Panc1 (cell line): Measurements from ENCODE around the gene RPL19. TPM values are rescaled to one million over a fixed set of nuclear protein-coding genes. Genes with fewer than 3 reads are reported as not detected.
A peak's percentile ranks its signal among the peaks of the same experiment; 100 is the strongest.

Source experiments
- ATAC-seq: fragments of 200-7000 bp; cut with Tn5 transposase; 2 replicates; pipeline ENCODE4 v1.9.1; 2020; ENCODE audit warnings: mild to moderate bottlenecking, moderate library complexity
- BruUV-seq: library from RNA; stranded (reverse); fragments of 400-500 nt; replicated peaks from 2 replicates; lab custom pipeline; 2021; lab: Mats Ljungman, UMichigan
- CTCF ChIA-PET: fragments of 300-600 bp; sonication (Branson Sonifier 250); formaldehyde crosslinking; loops from one replicate; lab custom pipeline; 2022; ENCODE audit warnings: antibody characterized with exemption; lab: Charles Lee
- POLR2A ChIA-PET: fragments of 300-600 bp; sonication (Branson Sonifier 250); formaldehyde crosslinking; loops from one replicate; lab custom pipeline; 2022; ENCODE audit warnings: antibody characterized with exemption; lab: Charles Lee
- DNase-seq: peaks from one replicate; pipeline ENCODE4 v3.0.0-alpha.2; 2010; ENCODE audit warnings: low read depth, low spot score
- H3K27ac ChIP-seq: 2 replicates; pipeline ENCODE4 v1.5.1; 2011; ENCODE audit warnings: mild to moderate bottlenecking, low read length, inconsistent platforms
- H3K27me3 ChIP-seq: fragments of 200-500 bp; sonication (Bioruptor generic); 2 replicates; pipeline ENCODE4 v1.6.0; 2014; ENCODE audit warnings: low read length, inconsistent platforms; ENCODE audit not compliant: control insufficient read depth, insufficient read depth
- H3K36me3 ChIP-seq: fragments of 200-500 bp; sonication (Bioruptor generic); 2 replicates; pipeline ENCODE4 v1.5.1; 2014; ENCODE audit warnings: inconsistent platforms, mild to moderate bottlenecking, low read length, moderate library complexity; ENCODE audit not compliant: control insufficient read depth, insufficient read depth
- H3K4me1 ChIP-seq: 2 replicates; pipeline ENCODE4 v1.5.1; 2011; ENCODE audit warnings: inconsistent platforms, mild to moderate bottlenecking, low read length, moderate library complexity; ENCODE audit not compliant: control insufficient read depth, insufficient read depth
- H3K4me3 ChIP-seq, 2 experiments: 2 replicates each; pipeline ENCODE4 v1.5.1; 2011 to 2012; ENCODE audit warnings: low read depth in 2 of 2, low read length in 2 of 2, mild to moderate bottlenecking in 2 of 2, inconsistent platforms in 1 of 2, moderate library complexity in 1 of 2
- H3K9me3 ChIP-seq: fragments of 200-500 bp; sonication (Bioruptor generic); 2 replicates; pipeline ENCODE4 v1.5.1; 2014; ENCODE audit warnings: low read depth, mild to moderate bottlenecking, inconsistent platforms, low read length, moderate library complexity; ENCODE audit not compliant: control insufficient read depth, insufficient read depth
- POLR2AphosphoS5 ChIP-seq: IDR thresholded peaks from 2 replicates; pipeline ENCODE4 v1.6.1; 2012; ENCODE audit warnings: mild to moderate bottlenecking, low read depth, low read length, moderate library complexity
- REST ChIP-seq, 2 experiments: IDR thresholded peaks; 2 replicates each; pipeline ENCODE4 v1.6.1; 2011 to 2012; ENCODE audit warnings: low read depth in 2 of 2, control low read depth in 1 of 2, low read length in 1 of 2, mild to moderate bottlenecking in 1 of 2, moderate library complexity in 1 of 2; ENCODE audit not compliant: insufficient read depth in 1 of 2
- SIN3A ChIP-seq: IDR thresholded peaks from 2 replicates; pipeline ENCODE4 v1.6.1; 2012; ENCODE audit warnings: low read depth, mild to moderate bottlenecking, low read length, moderate library complexity, borderline replicate concordance; ENCODE audit not compliant: insufficient read depth
- TCF7L2 ChIP-seq: IDR thresholded peaks from 2 replicates; pipeline ENCODE4 v1.6.1; 2011; ENCODE audit warnings: mild to moderate bottlenecking, low read depth, low read length, inconsistent platforms
- in situ Hi-C: cut with HindIII; loops from 2 replicates; pipeline ENCODE4 v1.10.0; 2016; ENCODE audit warnings: low sequenced_read_pairs, low pct_unique_long_range_greater_than_20kb
- intact Hi-C: fragments of 100-400 bp; cut with micrococcal nuclease; formaldehyde crosslinking; loops from one replicate; pipeline ENCODE4 v1.10.0; 2022; ENCODE audit not compliant: unreplicated experiment
- total RNA-seq: library from RNA; stranded (reverse); gene quantifications from one replicate; pipeline ENCODE4 v1.2.1, GENCODE V29; 2021; ENCODE audit not compliant: unreplicated experiment
- TF ChIP-seq, protein P1 (sequence below): fragments of 450-650 bp; IDR thresholded peaks from 2 replicates; pipeline ENCODE4 v1.5.1; 2017; ENCODE audit warnings: mild to moderate bottlenecking

RPL19 gene
- total RNA-seq, 1 experiment from 2014 or later, result 971 TPM

DNA sequence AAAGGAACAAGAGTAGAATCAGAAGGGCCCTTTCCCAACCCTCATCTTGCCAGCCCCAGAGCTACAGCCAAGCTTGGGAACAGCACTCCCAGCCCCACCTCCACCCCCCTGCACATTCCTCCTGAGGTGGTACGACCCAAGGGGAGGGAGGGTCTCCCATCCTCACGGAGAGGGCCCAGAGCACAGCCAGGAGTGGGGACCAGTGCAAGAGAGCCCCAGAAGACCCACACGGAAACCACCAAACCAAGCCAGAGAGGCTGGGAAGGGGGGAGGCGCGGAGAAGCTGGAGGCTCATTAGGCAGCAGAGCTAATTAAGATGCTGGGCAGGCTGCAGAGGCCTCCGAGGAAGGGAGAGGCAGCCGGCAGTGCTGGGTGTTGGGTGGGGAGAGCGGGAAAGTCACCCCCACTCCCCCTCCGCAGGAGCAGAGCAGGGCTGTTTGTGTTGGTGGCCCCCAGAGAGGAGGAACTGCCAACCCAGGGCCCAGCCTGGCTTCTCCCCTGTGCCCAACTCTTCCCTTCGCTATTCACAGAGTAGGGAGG, 5.0 kb upstream of the RPL19 start:
- no peaks in the 10 kb centered on the region for H3K27me3 ChIP-seq
- in situ Hi-C loops, result no loop called here
- peaks cover 24% of the 10 kb centered on the region for H3K4me1 ChIP-seq
- POLR2A ChIA-PET, result interaction anchor here (0.6 kb wide), 1 partner anchor 121 kb away, joined by 3 read pairs; no protein-coding TSS in a partner anchor
- no peaks in the 10 kb centered on the region for H3K9me3 ChIP-seq
- BruUV-seq, result no TSS peak
- H3K36me3 ChIP-seq, result no peaks in the 10 kb centered on the region
- CTCF ChIA-PET, result interaction anchor here (0.5 to 0.6 kb wide), 2 partner anchors 26 to 216 kb away, joined by 3 to 7 read pairs; no protein-coding TSS in a partner anchor
- intact Hi-C loops, result no loop called here
- ATAC-seq (no peak), DNase-seq (no peak)
- H3K4me3 ChIP-seq, result no peak overlapping the region
- no peak overlapping the region for H3K27ac ChIP-seq
- TF ChIP-seq REST (IDR thresholded peaks at IDR 0.05; ENCODE audit: insufficient read depth in 1 of 2, low read depth in 2 of 2, low read length in 1 of 2), result no peak
- no peak for TF ChIP-seq SIN3A
- TF ChIP-seq POLR2AphosphoS5, result no peak
- TF ChIP-seq TCF7L2, result no peak
- TF ChIP-seq, protein P1, sequence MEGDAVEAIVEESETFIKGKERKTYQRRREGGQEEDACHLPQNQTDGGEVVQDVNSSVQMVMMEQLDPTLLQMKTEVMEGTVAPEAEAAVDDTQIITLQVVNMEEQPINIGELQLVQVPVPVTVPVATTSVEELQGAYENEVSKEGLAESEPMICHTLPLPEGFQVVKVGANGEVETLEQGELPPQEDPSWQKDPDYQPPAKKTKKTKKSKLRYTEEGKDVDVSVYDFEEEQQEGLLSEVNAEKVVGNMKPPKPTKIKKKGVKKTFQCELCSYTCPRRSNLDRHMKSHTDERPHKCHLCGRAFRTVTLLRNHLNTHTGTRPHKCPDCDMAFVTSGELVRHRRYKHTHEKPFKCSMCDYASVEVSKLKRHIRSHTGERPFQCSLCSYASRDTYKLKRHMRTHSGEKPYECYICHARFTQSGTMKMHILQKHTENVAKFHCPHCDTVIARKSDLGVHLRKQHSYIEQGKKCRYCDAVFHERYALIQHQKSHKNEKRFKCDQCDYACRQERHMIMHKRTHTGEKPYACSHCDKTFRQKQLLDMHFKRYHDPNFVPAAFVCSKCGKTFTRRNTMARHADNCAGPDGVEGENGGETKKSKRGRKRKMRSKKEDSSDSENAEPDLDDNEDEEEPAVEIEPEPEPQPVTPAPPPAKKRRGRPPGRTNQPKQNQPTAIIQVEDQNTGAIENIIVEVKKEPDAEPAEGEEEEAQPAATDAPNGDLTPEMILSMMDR, result no peak

DNA sequence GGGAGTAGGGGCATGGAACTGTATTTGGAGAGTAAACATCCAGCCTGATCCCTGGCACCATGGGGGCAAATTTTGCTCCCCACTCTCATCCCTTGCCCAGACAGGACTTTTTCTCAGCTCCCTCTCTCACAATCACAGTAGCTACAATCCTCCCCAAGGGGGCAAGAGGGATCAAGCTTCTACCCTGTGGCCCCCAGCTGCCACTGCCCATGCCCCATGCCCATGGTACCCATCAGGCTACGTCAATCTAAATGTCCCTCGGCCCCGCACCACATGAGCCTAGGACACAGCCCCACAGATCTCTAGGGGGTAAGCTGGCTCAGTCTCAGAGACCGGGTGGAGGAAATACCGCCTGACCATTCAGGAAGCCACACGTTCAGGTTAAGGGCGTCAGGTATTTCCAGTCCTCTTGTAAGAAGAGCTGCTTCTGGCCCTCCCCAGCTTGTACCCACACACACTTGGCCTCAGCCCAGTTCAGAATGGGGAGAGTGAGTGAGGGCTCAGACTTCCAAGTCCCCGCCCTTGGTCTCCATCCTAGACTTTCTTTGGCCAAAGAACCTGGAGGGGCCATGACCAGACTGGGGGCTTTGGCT, 4.4 kb upstream of the RPL19 start:
- ChIA-PET CTCF (no interaction called here), POLR2A (interaction anchor here (0.6 kb wide), 1 partner anchor 121 kb away, joined by 3 read pairs; no protein-coding TSS in a partner anchor)
- TF ChIP-seq, protein P1, result no peak
- no peak for TF ChIP-seq POLR2AphosphoS5
- TF ChIP-seq TCF7L2, result no peak
- TF ChIP-seq REST (IDR thresholded peaks at IDR 0.05; ENCODE audit: insufficient read depth in 1 of 2, low read depth in 2 of 2, low read length in 1 of 2), result no peak
- no peak for TF ChIP-seq SIN3A
- no TSS peak for BruUV-seq
- DNase-seq, result no peak
- Histone ChIP-seq H3K27ac (no peak overlapping the region), H3K27me3 (no peaks in the 10 kb centered on the region), H3K4me3 (peak overlapping the region in 1 of 2 experiments; percentile 69; a peak in 2 of 4 replicates), H3K36me3 (peaks cover 4% of the 10 kb centered on the region; the same call in 1 of the 2 replicates), H3K9me3 (no peaks in the 10 kb centered on the region), H3K4me1 (peaks cover 24% of the 10 kb centered on the region)
- in situ Hi-C loops (no loop called here), intact Hi-C loops (no loop called here)
- ATAC-seq, result no peak
